Caki2 (cell line): ENCODE results near the gene SGMS2. TPM values are rescaled to one million over a fixed set of nuclear protein-coding genes. Genes with fewer than 3 reads are reported as not detected.
A peak's percentile ranks its signal among the peaks of the same experiment; 100 is the strongest.
"Not testable (repeated sequence)": the region's sequence is repeated elsewhere in the genome, so short reads cannot be mapped to it uniquely, and the experiment has no call there.

ENCODE experiments used
- DNase-seq: peaks from one replicate; pipeline ENCODE4 v3.0.0-alpha.2; 2015; ENCODE audit warnings: low read depth
- in situ Hi-C: cut with HindIII; loops from 2 replicates; pipeline ENCODE4 v1.10.0; 2016; ENCODE audit warnings: low sequenced_read_pairs, low pct_unique_long_range_greater_than_20kb, mixed read lengths
- total RNA-seq: library from RNA; depleted of rRNA; stranded (reverse); fragments of >200 nt; shearing (Covaris generic); gene quantifications from 2 replicates; pipeline ENCODE4 v1.2.3, GENCODE V29; 2014; ENCODE audit warnings: low replicate concordance

Gene SGMS2
- total RNA-seq, 1 experiment from 2014 or later: 47.4 TPM

GRCh38 chr4:107896158-107896645, 71.5 kb downstream of the SGMS2 start:
- peak; percentile 95 for DNase-seq
- in situ Hi-C loops: no loop called here

- DNase-seq: no peak
- in situ Hi-C loops: no loop called here
Measured at GRCh38 chr4:107896646-107897045, 71.9 kb downstream of the SGMS2 start.

GRCh38 chr4:107897823-107898222, 73.1 kb downstream of the SGMS2 start:
- in situ Hi-C loops: no loop called here
- DNase-seq: no peak

- no peak for DNase-seq
- in situ Hi-C loops: no loop called here
Measured at GRCh38 chr4:107900067-107900466, 75.3 kb downstream of the SGMS2 start.

- in situ Hi-C loops: no loop called here
- no peak for DNase-seq
Measured at GRCh38 chr4:107900508-107900907, 75.8 kb downstream of the SGMS2 start.

GRCh38 chr4:107901213-107901934, 76.6 kb downstream of the SGMS2 start:
- in situ Hi-C loops: no loop called here
- no peak for DNase-seq

- DNase-seq: no peak
- in situ Hi-C loops: no loop called here
Measured at GRCh38 chr4:107902715-107903114, 78.0 kb downstream of the SGMS2 start.

- DNase-seq, in situ Hi-C loops: not testable (repeated sequence)
Measured at GRCh38 chr4:107905082-107905481, 80.3 kb downstream of the SGMS2 start.

GRCh38 chr4:107906458-107907100, 81.8 kb downstream of the SGMS2 start:
- DNase-seq: no peak
- in situ Hi-C loops: no loop called here

GRCh38 chr4:107908377-107908776, 83.6 kb downstream of the SGMS2 start:
- no peak for DNase-seq
- in situ Hi-C loops: no loop called here

GRCh38 chr4:107913283-107913899, 88.7 kb downstream of the SGMS2 start:
- in situ Hi-C loops: no loop called here
- DNase-seq: peak; percentile 49

GRCh38 chr4:107915220-107915619, 90.5 kb downstream of the SGMS2 start:
- in situ Hi-C loops: no loop called here

GRCh38 chr4:107916623-107917022, 91.9 kb downstream of the SGMS2 start:
- in situ Hi-C loops: no loop called here
- DNase-seq: no peak

More at GRCh38 chr4:107915220-107915619, 90.5 kb downstream of the SGMS2 start:
- DNase-seq: no peak

- in situ Hi-C loops: no loop called here
Measured at GRCh38 chr4:107917500-107917899, 92.8 kb downstream of the SGMS2 start.

GRCh38 chr4:107922486-107923473, 98.0 kb downstream of the SGMS2 start:
- in situ Hi-C loops: no loop called here
- DNase-seq: no peak

More at GRCh38 chr4:107917500-107917899, 92.8 kb downstream of the SGMS2 start:
- no peak for DNase-seq

- DNase-seq, in situ Hi-C loops: not testable (repeated sequence)
Measured at GRCh38 chr4:107925713-107926112, 101.0 kb downstream of the SGMS2 start.

- DNase-seq, in situ Hi-C loops: not testable (repeated sequence)
Measured at GRCh38 chr4:107926875-107927274, 102.1 kb downstream of the SGMS2 start.
